ENCODE measurements around the gene TPX2. TPM values are rescaled to one million over a fixed set of nuclear protein-coding genes. Genes with fewer than 3 reads are reported as not detected.

Gene TPX2
- total and polyA plus RNA-seq, 2 of the 8 experiments (the other 6 are each of a cell fraction or from before 2014, with no cell fraction given): 43.6 to 125 TPM

DNA sequence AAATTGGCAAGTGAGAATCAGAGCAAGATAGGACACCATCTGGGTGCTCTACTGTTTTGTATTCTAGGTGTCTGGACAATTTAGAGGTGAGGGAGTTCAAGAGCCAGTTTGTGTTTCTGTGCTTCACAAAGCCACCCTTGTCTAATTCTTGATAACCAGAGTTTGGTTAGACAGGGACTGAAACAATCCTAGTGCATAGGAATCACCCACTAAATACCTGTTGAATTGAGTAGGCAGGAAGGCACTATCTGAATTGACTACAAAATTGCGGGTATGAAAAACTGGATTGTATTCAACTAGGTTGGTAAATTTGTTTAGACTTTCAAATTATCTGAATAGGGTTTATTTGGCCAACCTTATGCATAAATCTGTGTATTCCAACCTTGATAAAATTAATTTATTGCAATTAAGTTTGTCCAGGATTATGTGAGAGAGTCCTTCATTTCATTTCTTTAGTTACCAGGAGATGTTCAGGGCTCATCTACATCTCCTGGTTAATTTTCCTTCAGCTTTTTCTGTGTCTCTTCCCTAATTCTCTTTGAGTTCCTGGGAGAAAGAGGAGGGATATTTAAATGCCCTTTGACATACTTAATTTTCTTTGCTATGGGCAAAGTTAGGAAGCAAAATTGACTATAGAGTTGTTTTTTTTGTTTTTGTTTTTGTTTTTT, 1.7 kb downstream of the TPX2 start:
- POLR2A ChIA-PET (ENCODE audit: partially characterized antibody): interaction anchor here (0.6 kb wide), 1 partner anchor 134 kb away, joined by 3 read pairs; no protein-coding TSS in a partner anchor
- Histone ChIP-seq H3K4me2 (ENCODE audit: insufficient read depth in 1 of 2, low read depth in 2 of 2, low read length in 2 of 2) (peak overlapping the region; percentile 84 to 88), H3K4ac (replicated peaks; ENCODE audit: insufficient read length, low read depth, low read length) (no peak overlapping the region), H3K36me3 (ENCODE audit: control insufficient read depth in 2 of 4, insufficient read depth in 4 of 4, low read length in 3 of 4) (peaks cover 5 to 28% (median 17%) of the 10 kb centered on the region in 4 experiments; a peak in 5 of 8 replicates), H3K18ac (ENCODE audit: extremely low read depth, low read length) (no peak overlapping the region), H3K79me1 (ENCODE audit: low read depth, low read length) (no peaks in the 10 kb centered on the region), H3K4me3 (ENCODE audit: extremely low read depth in 1 of 4, insufficient read depth in 2 of 4, low read depth in 3 of 4, low read length in 4 of 4) (peak overlapping the region; percentile 78 to 99 (median 82); a peak in 7 of 8 replicates), H4K8ac (ENCODE audit: extremely low read depth, insufficient read depth, low read length) (no peak overlapping the region), H2AK5ac (ENCODE audit: low read depth, low read length) (no peak overlapping the region), H4K91ac (replicated peaks; ENCODE audit: insufficient read length, low read length) (no peak overlapping the region), H2BK5ac (ENCODE audit: low read depth, low read length) (no peak overlapping the region), H2BK120ac (replicated peaks; ENCODE audit: low read depth, low read length) (no peak overlapping the region), H3K23ac (ENCODE audit: insufficient read length) (no peak overlapping the region), H3K4me1 (replicated peaks in 1 of 4; ENCODE audit: control insufficient read depth in 3 of 4, insufficient read depth in 4 of 4, low read length in 3 of 4) (peaks cover 0 to 8% (median 2%) of the 10 kb centered on the region in 4 experiments; a peak in 3 of 7 replicates), H3K27me3 (replicated peaks in 1 of 4; ENCODE audit: control insufficient read depth in 3 of 4, extremely low read depth in 1 of 4, insufficient read depth in 3 of 4, low read length in 3 of 4) (no peaks in the 10 kb centered on the region; a peak in 1 of 7 replicates), H4K5ac (ENCODE audit: insufficient read length, low read depth, low read length) (no peak overlapping the region), H2AFZ (ENCODE audit: low read length) (no peak overlapping the region), H3K27ac (ENCODE audit: low read depth, low read length) (no peak overlapping the region), H3K14ac (ENCODE audit: insufficient read length) (no peak overlapping the region), H3K9me3 (ENCODE audit: insufficient read depth in 2 of 2, low read depth in 1 of 2, low read length in 1 of 2) (no peaks in the 10 kb centered on the region), H3K9ac (replicated peaks in 1 of 4; ENCODE audit: extremely low read depth in 1 of 4, low read depth in 3 of 4, low read length in 3 of 4) (peak overlapping the region in 1 of 4 experiments; percentile 16; a peak in 1 of 7 replicates), H2BK15ac (ENCODE audit: low read length) (no peak overlapping the region), H3K79me2 (ENCODE audit: control insufficient read depth in 1 of 2, insufficient read depth in 2 of 2, low read length in 2 of 2) (peaks cover 15 to 50% of the 10 kb centered on the region in 2 experiments), H4K20me1 (replicated peaks in 1 of 2; ENCODE audit: control insufficient read depth in 1 of 2, insufficient read depth in 2 of 2, low read length in 2 of 2) (peaks cover 0 to 4% of the 10 kb centered on the region in 2 experiments), H3K23me2 (ENCODE audit: low read depth, low read length) (no peaks in the 10 kb centered on the region; the same call in none of the 2 replicates), H2BK12ac (ENCODE audit: low read depth, low read length) (no peak overlapping the region), H3K56ac (replicated peaks; ENCODE audit: insufficient read length, low read depth, low read length) (no peak overlapping the region), H2BK20ac (ENCODE audit: low read length) (no peak overlapping the region)
- CTCF ChIA-PET (ENCODE audit: partially characterized antibody): interaction anchor here (0.6 to 1.6 kb wide), 5 partner anchors 11 to 285 kb away, joined by 3 to 4 read pairs (median 3); no protein-coding TSS in a partner anchor
- 83% methylated on average over 1 of the region's 1 CpG; no CpG with 5 or more reads in 1 of the 2 experiments for WGBS, 2 experiments (ENCODE audit: extremely low coverage in 1 of 2, insufficient coverage in 1 of 2, insufficient read length in 1 of 2, insufficient replicate concordance in 2 of 2, low coverage in 1 of 2, low lambda C conversion rate in 2 of 2, missing lambda C conversion rate in 1 of 2)
- FAIRE-seq (no peak), DNase-seq (ENCODE audit: low read depth in 1 of 2, low spot score in 2 of 2) (no peak)
- TF ChIP-seq ZNF274 (IDR thresholded peaks at IDR 0.05; ENCODE audit: borderline replicate concordance, extremely low read depth, low read length) (no peak), CEBPB (IDR thresholded peaks at IDR 0.05; ENCODE audit: low read depth, low read length) (no peak), POLR2A (IDR thresholded peaks at IDR 0.05; ENCODE audit: control extremely low read depth in 1 of 2, low read depth in 2 of 2, low read length in 2 of 2) (no peak), BRCA1 (IDR thresholded peaks at IDR 0.05; ENCODE audit: low read depth, low read length) (no peak), NRF1 (IDR thresholded peaks at IDR 0.05; ENCODE audit: low read depth, low read length) (no peak), HDAC2 (IDR thresholded peaks at IDR 0.05; ENCODE audit: borderline replicate concordance in 1 of 2, low read depth in 2 of 2, low read length in 2 of 2) (no peak), RXRA (IDR thresholded peaks at IDR 0.05; ENCODE audit: insufficient read depth, low read depth, low read length) (no peak), SRF (IDR thresholded peaks at IDR 0.05; ENCODE audit: low read depth, low read length) (no peak), SUZ12 (IDR thresholded peaks at IDR 0.05; ENCODE audit: low read length) (no peak), PHF8 (conservative IDR thresholded peaks at IDR 0.05; ENCODE audit: low read depth, low read length) (no peak), KDM1A (IDR thresholded peaks at IDR 0.05; ENCODE audit: borderline replicate concordance, low read length) (no peak)
- TF ChIP-seq, protein P1, sequence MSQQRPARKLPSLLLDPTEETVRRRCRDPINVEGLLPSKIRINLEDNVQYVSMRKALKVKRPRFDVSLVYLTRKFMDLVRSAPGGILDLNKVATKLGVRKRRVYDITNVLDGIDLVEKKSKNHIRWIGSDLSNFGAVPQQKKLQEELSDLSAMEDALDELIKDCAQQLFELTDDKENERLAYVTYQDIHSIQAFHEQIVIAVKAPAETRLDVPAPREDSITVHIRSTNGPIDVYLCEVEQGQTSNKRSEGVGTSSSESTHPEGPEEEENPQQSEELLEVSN (IDR thresholded peaks at IDR 0.05): no peak
